ENCODE data around the gene TTC28.
"Not testable (repeated sequence)": the region's sequence is repeated elsewhere in the genome, so short reads cannot be mapped to it uniquely, and the experiment has no call there.

Gene TTC28

DNA sequence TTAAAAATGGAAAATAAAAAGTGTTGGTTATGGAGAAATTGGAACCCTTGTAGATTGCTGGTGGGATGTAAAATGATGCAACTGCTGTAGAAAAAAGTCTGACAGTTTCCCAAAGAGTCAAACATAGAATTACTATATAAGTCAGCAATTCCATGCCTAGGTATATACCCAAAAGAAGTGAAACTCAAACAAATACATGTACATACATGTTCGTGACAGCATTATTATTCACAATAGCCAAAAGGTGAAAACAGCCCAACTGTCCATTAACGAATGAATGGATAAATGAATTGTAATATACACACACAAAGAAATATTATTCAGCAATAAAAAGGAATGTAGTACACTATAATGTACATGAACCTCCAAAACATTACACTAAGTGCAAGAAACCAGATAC is 116.0 kb downstream of the TTC28 start:
- Histone ChIP-seq H3K4me2 (no peak overlapping the region), H3K4me3 (no peak overlapping the region), H3K27ac (no peak overlapping the region), H3K9ac (no peak overlapping the region), H3K36me3 (no peaks in the 10 kb centered on the region), H3K27me3 (no peaks in the 10 kb centered on the region), H3K4me1 (no peaks in the 10 kb centered on the region), H4K20me1 (no peaks in the 10 kb centered on the region), H3K9me3 (no peaks in the 10 kb centered on the region)
- no peak for TF ChIP-seq Cebpa-rat (IDR thresholded peaks at IDR 0.05)

DNA sequence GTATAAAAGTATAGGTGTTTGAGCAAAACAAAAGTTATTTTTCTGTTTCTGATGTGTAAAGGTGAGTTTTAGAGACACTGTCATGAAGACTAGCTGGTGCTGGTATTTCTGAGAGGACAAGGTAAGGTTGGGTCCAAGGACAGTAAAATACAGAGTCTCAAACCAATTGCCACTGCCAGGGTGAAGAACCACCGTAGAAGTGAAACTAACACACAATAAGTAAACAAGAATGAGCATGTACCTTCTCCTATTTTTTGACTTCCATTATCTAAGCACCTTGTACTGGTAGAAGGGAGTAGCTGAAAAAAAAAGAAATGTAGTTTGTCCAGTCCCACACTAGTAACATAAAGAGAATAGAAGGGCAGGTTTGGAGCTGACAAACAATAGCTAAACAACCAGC is 117.3 kb downstream of the TTC28 start:
- Histone ChIP-seq H4K20me1 (no peaks in the 10 kb centered on the region), H3K9me3 (no peaks in the 10 kb centered on the region), H3K36me3 (no peaks in the 10 kb centered on the region), H3K27me3 (no peaks in the 10 kb centered on the region), H3K4me2 (no peak overlapping the region), H3K27ac (no peak overlapping the region), H3K4me3 (no peak overlapping the region), H3K9ac (no peak overlapping the region), H3K4me1 (no peaks in the 10 kb centered on the region)
- no peak for TF ChIP-seq Cebpa-rat (IDR thresholded peaks at IDR 0.05)

DNA sequence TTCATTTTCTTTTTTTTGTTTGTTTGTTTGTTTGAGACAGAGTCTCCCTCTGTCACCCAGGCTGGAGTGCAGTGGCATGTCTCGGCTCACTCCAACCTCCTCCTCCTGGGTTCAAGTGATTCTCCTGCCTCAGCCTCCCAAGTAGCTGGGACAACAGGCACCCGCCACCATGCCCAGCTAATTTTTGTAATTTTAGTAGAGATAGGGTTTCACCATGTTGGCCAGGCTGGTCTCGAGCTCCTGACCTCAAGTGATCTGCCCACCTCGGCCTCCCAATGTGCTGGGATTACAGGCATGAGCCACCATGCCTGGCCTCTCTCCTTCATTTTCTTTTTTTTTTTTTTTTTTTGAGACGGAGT is 118.9 kb downstream of the TTC28 start:
- not testable (repeated sequence) for H3K27ac ChIP-seq, H3K36me3 ChIP-seq, H3K4me2 ChIP-seq, H3K27me3 ChIP-seq, H4K20me1 ChIP-seq, H3K4me3 ChIP-seq, H3K4me1 ChIP-seq, H3K9ac ChIP-seq, H3K9me3 ChIP-seq

DNA sequence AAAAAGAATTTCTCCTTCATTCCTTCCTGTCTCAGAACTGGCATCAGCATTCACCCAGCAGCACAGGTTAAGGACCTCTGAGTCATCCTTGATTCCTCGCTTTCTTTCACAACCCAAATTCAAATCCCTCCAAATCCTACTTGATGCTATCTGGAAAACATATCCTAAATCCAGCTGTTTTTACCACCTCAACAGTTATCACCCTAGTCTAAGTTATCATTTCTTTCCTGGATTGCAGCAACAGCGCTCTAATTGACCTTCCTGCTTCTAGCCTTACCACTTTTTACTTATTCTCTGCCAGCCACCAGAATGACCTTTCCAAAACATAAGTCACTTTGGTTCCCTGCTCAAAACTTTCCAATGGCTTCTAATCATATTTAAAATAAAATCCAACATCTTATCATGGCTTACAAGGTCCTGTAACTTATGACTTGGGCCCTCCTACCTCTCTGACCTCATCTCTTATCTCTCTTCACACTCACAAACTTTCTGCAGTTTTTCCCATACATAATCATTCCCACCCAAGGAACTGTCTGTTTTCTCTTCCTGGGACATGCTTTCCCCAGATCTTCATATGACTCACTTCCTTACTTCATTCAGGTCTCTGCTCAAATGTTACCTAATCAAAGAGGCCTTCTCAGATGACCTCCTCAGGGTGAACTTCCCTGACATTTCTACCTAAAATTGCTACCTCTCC is 119.4 kb downstream of the TTC28 start:
- no peaks in the 10 kb centered on the region for H4K20me1 ChIP-seq
- TF ChIP-seq Cebpa-rat (IDR thresholded peaks at IDR 0.05): no peak
- H3K4me1 ChIP-seq: no peaks in the 10 kb centered on the region
- H3K27me3 ChIP-seq: no peaks in the 10 kb centered on the region
- no peaks in the 10 kb centered on the region for H3K36me3 ChIP-seq
- no peak overlapping the region for H3K9ac ChIP-seq
- 0 out of 2 replicates have a peak, but pooled peaks cover 3% of the 10 kb centered on the region for H3K9me3 ChIP-seq
- no peak overlapping the region for H3K4me3 ChIP-seq
- H3K27ac ChIP-seq: no peak overlapping the region
- H3K4me2 ChIP-seq: no peak overlapping the region

DNA sequence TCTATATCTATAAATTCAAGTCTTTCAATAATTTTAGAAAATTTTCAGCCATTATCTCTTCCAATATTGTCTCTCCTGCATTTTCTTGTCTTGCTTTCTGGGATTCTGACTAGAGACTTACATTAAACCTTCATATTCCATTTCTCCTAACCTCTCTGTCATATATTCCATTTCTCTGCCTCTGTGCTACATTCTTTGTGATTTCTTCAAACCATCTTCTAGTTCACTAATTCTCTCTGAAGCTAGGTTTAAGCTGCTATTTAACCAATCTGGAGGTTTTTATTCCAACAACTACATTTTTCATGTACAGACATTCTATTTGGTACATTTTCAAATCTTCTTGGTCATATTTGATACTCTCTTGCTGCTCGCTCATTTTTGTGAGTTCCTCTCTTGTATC is 122.5 kb downstream of the TTC28 start:
- Histone ChIP-seq H3K4me1 (no peaks in the 10 kb centered on the region), H3K27me3 (no peaks in the 10 kb centered on the region), H3K27ac (no peak overlapping the region), H3K9ac (no peak overlapping the region), H3K9me3 (peaks cover 10% of the 10 kb centered on the region; the same call in 1 of the 2 replicates), H4K20me1 (no peaks in the 10 kb centered on the region), H3K4me3 (no peak overlapping the region), H3K36me3 (no peaks in the 10 kb centered on the region), H3K4me2 (no peak overlapping the region)
- no peak for TF ChIP-seq Cebpa-rat (IDR thresholded peaks at IDR 0.05)

DNA sequence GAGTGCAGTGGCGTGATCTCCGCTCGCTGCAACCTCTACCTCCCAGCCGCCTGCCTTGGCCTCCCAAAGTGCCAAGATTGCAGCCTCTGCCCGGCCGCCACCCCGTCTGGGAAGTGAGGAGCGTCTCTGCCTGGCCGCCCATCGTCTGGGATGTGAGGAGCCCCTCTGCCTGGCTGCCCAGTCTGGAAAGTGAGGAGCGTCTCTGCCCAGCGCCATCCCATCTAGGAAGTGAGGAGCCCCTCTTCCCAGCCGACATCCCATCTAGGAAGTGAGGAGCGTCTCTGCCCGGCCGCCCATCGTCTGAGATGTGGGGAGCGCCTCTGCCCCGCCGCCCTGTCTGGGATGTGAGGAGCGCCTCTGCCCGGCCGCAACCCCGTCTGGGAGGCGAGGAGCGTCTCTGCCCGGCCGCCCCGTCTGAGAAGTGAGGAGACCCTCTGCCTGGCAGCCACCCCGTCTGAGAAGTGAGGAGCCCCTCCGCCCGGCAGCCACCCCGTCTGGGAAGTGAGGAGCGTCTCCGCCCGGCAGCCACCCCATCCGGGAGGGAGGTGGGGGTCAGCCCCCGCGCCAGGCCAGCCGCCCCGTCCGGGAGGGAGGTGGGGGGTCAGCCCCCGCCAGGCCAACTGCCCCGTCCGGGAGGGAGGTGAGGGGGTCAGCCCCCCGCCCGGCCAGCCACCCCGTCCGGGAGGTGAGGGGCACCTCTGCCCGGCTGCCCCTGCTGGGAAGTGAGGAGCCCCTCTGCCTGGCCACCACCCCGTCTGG is 126.4 kb downstream of the TTC28 start:
- H3K4me1 ChIP-seq: not testable (repeated sequence)

DNA sequence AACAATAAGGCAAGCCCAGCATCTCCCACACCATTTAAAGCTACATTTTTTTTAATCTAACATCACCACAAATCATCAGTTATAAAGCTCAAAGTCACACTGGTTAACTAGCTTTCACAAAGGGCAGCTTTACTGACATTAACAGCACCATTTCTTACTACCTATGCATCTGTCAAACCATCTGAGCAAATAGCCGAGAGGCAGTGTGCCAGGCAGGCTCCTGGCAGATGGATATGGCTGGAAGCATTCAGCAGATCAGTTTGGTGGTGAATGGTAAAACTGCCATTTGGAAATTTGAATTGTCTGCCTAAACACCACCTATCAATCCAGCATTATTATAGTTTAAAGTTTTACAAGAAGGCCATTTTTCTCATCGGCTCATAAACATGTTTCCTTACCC is 131.2 kb downstream of the TTC28 start:
- Histone ChIP-seq H3K4me2 (no peak overlapping the region), H4K20me1 (no peaks in the 10 kb centered on the region), H3K36me3 (no peaks in the 10 kb centered on the region), H3K4me1 (no peaks in the 10 kb centered on the region), H3K9ac (no peak overlapping the region), H3K27me3 (no peaks in the 10 kb centered on the region), H3K27ac (no peak overlapping the region), H3K4me3 (no peak overlapping the region), H3K9me3 (peaks cover 5% of the 10 kb centered on the region; the same call in 1 of the 2 replicates)
- no peak for TF ChIP-seq Cebpa-rat (IDR thresholded peaks at IDR 0.05)

More for the DNA sequence above, 126.4 kb downstream of the TTC28 start:
- not testable (repeated sequence) for H3K27me3 ChIP-seq, H3K27ac ChIP-seq, H3K4me2 ChIP-seq, H3K9me3 ChIP-seq, H3K4me3 ChIP-seq, H3K9ac ChIP-seq, H4K20me1 ChIP-seq, H3K36me3 ChIP-seq

DNA sequence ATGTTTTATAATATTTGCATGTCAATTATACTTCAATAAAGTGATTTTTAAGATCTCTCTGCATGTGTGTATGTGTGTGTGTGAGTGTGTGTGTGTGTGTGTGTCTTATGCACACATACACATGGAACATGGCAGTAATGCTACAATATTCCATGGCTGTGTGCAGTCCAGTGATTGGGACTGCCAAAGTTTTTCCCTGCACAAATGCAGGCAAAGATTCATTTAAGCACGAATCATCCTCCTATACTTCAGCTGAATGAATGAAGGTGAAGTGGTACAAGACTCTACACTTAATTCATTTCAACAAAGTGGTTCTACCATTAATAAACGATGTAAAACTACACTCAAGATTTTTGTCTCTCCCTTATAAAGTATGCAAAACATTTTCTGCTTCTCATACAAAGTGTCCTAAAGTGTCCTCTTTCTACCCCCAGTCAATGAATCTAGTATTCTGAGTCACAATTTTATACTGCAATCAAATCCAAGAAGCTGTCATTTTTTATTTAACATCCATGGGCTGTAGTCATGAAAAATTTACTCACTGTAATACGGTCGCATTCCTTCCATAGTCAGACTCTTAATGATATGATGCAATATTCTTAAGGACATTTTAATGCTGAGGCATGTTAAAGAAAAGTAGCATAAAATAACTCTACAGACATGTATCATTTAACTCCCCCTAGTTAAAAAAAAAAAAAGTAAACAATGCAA is 132.4 kb downstream of the TTC28 start:
- Histone ChIP-seq H4K20me1 (no peaks in the 10 kb centered on the region), H3K36me3 (no peaks in the 10 kb centered on the region), H3K9me3 (peaks cover 6% of the 10 kb centered on the region; the same call in 1 of the 2 replicates), H3K27me3 (no peaks in the 10 kb centered on the region), H3K4me2 (no peak overlapping the region), H3K4me1 (no peaks in the 10 kb centered on the region), H3K9ac (no peak overlapping the region), H3K27ac (no peak overlapping the region), H3K4me3 (no peak overlapping the region)
- no peak for TF ChIP-seq Cebpa-rat (IDR thresholded peaks at IDR 0.05)

DNA sequence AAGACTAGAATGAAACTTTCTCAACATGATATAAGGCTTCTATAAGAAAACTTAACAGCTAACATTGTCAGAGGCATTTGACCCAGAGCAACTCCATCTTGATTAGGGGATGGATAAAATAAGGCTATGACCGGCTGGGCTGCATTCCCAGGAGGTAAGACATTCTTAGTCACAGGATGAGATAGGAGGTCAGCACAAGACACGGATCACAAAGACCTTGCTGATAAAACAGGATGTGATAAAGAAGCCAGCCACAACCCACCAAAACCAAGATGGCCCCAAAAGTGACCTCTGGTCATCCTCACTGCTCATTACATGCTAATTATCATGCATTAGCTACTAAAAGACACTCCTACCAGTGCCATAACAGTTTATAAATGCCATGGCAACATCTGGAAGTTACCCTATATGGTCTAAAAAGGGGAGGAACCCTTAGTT is 135.2 kb downstream of the TTC28 start:
- H3K4me3 ChIP-seq: no peak overlapping the region
- H3K4me2 ChIP-seq: no peak overlapping the region
- no peak for TF ChIP-seq Cebpa-rat (IDR thresholded peaks at IDR 0.05)
- no peaks in the 10 kb centered on the region for H3K36me3 ChIP-seq
- no peaks in the 10 kb centered on the region for H4K20me1 ChIP-seq
- peaks cover 6% of the 10 kb centered on the region; the same call in 1 of the 2 replicates for H3K9me3 ChIP-seq
- H3K4me1 ChIP-seq: no peaks in the 10 kb centered on the region
- no peak overlapping the region for H3K27ac ChIP-seq
- no peaks in the 10 kb centered on the region for H3K27me3 ChIP-seq
- no peak overlapping the region for H3K9ac ChIP-seq

Measured in BLaER1 (cell line).